Activated CD8-positive, alpha-beta memory T cell treated with anti-CD3 and anti-CD28 coated beads, Interleukin-2, amount 10 ng/mL, durations not matched to agents 7 days and 5 days (primary cell): ENCODE results near the gene ITGA7. TPM values are rescaled to one million over a fixed set of nuclear protein-coding genes. Genes with fewer than 3 reads are reported as not detected.
A peak's percentile ranks its signal among the peaks of the same experiment; 100 is the strongest.

Source experiments
- ATAC-seq: fragments of 150-1000 bp; cut with Tn5 transposase; one replicate; pipeline ENCODE4 v1.10.0; 2021; ENCODE audit warnings: moderate library complexity
- CTCF ChIA-PET: fragments of 350-600 bp; sonication (Branson Sonifier 250); formaldehyde crosslinking; loops from one replicate; lab custom pipeline; 2021; ENCODE audit warnings: antibody characterized with exemption; lab: Charles Lee
- DNase-seq: peaks from one replicate; pipeline ENCODE4 v3.0.0-alpha.2; 2020
- H3K27ac Mint-ChIP-seq: one replicate; pipeline ENCODE4 v1.8.0; 2021; ENCODE audit warnings: mild to moderate bottlenecking, mixed read lengths
- H3K27me3 Mint-ChIP-seq: one replicate; pipeline ENCODE4 v1.8.0; 2021; ENCODE audit warnings: mixed read lengths
- H3K36me3 Mint-ChIP-seq: one replicate; pipeline ENCODE4 v1.8.0; 2021; ENCODE audit warnings: mild to moderate bottlenecking, mixed read lengths
- H3K4me1 Mint-ChIP-seq: one replicate; pipeline ENCODE4 v1.8.0; 2021; ENCODE audit warnings: mixed read lengths
- H3K4me3 Mint-ChIP-seq: one replicate; pipeline ENCODE4 v1.8.0; 2021; ENCODE audit warnings: mild to moderate bottlenecking, moderate library complexity, mixed read lengths
- H3K9me3 Mint-ChIP-seq: one replicate; pipeline ENCODE4 v1.8.0; 2022; ENCODE audit warnings: low read depth, mixed read lengths
- total RNA-seq, 2 experiments: library from RNA; stranded (reverse); gene quantifications; one replicate each; pipeline ENCODE4 v1.2.3, GENCODE V29; 2021

ITGA7 gene
- total RNA-seq, 2 experiments from 2014 or later = 3.7 to 4.4 TPM

DNA sequence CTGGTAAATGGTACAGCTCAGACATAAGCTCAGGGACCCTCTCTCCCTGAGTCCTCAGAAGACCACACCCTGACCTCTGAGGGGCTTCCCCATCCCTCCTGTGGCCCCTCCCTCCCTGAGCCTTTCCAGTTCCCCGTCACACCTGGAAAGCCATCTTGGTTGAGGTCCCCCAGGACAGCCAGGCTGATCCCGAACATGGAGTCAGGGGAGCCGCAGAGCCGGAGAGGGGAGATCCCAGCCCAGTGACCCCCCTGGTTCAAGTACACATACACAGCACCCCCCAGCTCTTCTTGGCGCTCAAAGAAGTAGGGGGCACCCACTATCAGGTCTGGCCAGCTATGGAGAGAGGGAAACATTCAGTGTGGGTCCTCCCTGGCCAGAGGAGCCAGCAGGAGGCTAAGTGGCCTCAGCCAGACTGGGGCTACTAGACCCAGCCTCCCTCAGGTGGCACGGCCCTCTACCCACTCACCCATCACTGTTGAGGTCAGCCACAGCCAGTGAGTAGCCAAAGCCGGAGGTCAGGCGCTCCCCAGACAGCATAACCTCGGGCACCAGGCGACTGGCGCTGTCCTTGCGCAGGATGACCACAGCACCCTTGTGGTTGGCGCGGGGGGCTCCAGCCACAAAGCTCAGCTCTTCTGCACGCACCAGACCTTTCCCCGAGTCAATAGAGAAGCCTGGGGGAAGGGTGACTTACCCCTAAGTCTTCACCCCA, 9.3 kb downstream of the ITGA7 start:
- Mint-ChIP-seq H3K27ac (no peak overlapping the region), H3K27me3 (no peaks in the 10 kb centered on the region), H3K36me3 (no peaks in the 10 kb centered on the region), H3K4me3 (no peak overlapping the region), H3K9me3 (no peaks in the 10 kb centered on the region), H3K4me1 (no peaks in the 10 kb centered on the region)
- DNase-seq (no peak), ATAC-seq (no peak)
- CTCF ChIA-PET = interaction anchor here (1.3 to 1.4 kb wide), 2 partner anchors 52 kb away, joined by 4 to 7 read pairs; no protein-coding TSS in a partner anchor

DNA sequence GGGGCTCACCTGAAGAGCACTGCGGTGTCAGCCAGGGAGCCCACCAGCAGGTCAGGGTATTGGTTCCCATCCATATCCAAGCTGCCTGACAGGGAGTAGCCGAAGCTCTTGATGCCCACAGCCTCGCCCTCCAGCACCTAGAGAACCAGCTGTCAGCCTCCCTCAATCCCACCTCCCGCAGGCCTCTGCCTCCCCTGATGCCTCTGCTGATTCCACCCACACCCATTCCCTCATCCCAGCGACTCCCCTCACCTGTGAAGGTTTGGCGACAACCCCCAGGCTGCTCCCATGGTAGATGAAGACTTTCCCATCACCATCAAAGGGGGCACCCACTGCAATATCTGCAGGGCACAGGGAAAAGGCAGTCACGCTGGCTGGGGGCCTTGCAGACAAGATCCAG, 10.0 kb downstream of the ITGA7 start:
- ATAC-seq (no peak), DNase-seq (no peak)
- Mint-ChIP-seq H3K36me3 (no peaks in the 10 kb centered on the region), H3K27me3 (no peaks in the 10 kb centered on the region), H3K4me1 (no peaks in the 10 kb centered on the region), H3K27ac (no peak overlapping the region), H3K4me3 (no peak overlapping the region), H3K9me3 (no peaks in the 10 kb centered on the region)
- CTCF ChIA-PET = interaction anchor here (1.3 to 1.5 kb wide), 2 partner anchors 8 to 52 kb away, joined by 4 to 6 read pairs; no protein-coding TSS in a partner anchor

DNA sequence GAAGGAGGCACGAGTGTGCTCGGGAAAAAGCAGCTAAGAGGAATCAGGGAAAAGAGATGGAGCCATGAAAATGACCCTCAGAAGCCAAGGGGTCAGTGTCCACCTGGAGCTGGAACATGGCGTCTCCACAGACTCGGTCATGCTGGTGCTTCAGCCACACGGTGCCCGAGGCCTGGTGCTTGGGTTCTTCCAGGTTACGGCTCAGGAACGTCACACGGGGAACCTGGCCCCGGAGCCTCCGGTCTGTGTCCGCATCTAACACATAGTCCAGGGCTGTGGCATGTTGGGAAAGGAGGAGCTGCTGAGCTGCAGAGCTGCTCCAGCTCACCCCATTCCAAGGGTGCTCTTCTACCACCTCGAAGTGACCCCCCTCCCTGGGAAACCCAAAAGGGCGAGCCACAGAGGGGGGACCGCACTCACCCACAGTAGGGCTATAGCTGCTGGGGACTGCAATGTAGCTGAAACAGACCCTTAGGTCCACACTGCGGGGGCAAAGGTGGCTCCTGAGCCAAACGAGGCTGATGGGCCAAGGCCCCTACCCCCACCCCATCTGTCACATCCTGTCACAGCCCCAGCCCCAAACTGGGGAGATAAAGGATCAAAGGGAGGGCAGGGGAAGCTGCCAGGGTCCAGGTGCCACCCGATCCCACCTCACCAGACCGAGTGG, 10.8 kb downstream of the ITGA7 start:
- no peak overlapping the region for H3K4me3 Mint-ChIP-seq
- no peak for ATAC-seq
- no peaks in the 10 kb centered on the region for H3K27me3 Mint-ChIP-seq
- H3K36me3 Mint-ChIP-seq = no peaks in the 10 kb centered on the region
- no peak for DNase-seq
- H3K4me1 Mint-ChIP-seq = no peaks in the 10 kb centered on the region
- CTCF ChIA-PET = interaction anchor here (1.3 to 1.5 kb wide), 2 partner anchors 9 to 51 kb away, joined by 4 to 6 read pairs; no protein-coding TSS in a partner anchor
- no peaks in the 10 kb centered on the region for H3K9me3 Mint-ChIP-seq
- H3K27ac Mint-ChIP-seq = no peak overlapping the region

- Mint-ChIP-seq H3K36me3 (no peaks in the 10 kb centered on the region), H3K27ac (no peak overlapping the region), H3K4me1 (no peaks in the 10 kb centered on the region), H3K27me3 (no peaks in the 10 kb centered on the region), H3K4me3 (no peak overlapping the region), H3K9me3 (no peaks in the 10 kb centered on the region)
- CTCF ChIA-PET = interaction anchor here (1.1 to 1.5 kb wide), 2 partner anchors 10 to 40 kb away, joined by 4 to 6 read pairs; no protein-coding TSS in a partner anchor
- no peak for DNase-seq
- no peak for ATAC-seq
Observed at GRCh38 chr12:55696141-55696540, 11.6 kb downstream of the ITGA7 start.

- Mint-ChIP-seq H3K9me3 (no peaks in the 10 kb centered on the region), H3K27ac (no peak overlapping the region), H3K36me3 (no peaks in the 10 kb centered on the region), H3K4me3 (no peak overlapping the region), H3K27me3 (no peaks in the 10 kb centered on the region), H3K4me1 (no peaks in the 10 kb centered on the region)
- ATAC-seq (no peak), DNase-seq (no peak)
- CTCF ChIA-PET = interaction anchor here (1.1 kb wide), 1 partner anchor 39 kb away, joined by 4 read pairs; no protein-coding TSS in a partner anchor
Observed at GRCh38 chr12:55695349-55695748, 12.4 kb downstream of the ITGA7 start.

GRCh38 chr12:55694651-55695050, 13.1 kb downstream of the ITGA7 start:
- CTCF ChIA-PET = interaction anchor here (1.7 kb wide), 1 partner anchor 38 kb away, joined by 5 read pairs; no protein-coding TSS in a partner anchor
- ATAC-seq = no peak
- no peaks in the 10 kb centered on the region for H3K9me3 Mint-ChIP-seq
- no peak overlapping the region for H3K4me3 Mint-ChIP-seq
- H3K36me3 Mint-ChIP-seq = no peaks in the 10 kb centered on the region
- no peak for DNase-seq
- H3K27me3 Mint-ChIP-seq = no peaks in the 10 kb centered on the region
- H3K27ac Mint-ChIP-seq = no peak overlapping the region
- H3K4me1 Mint-ChIP-seq = no peaks in the 10 kb centered on the region

DNA sequence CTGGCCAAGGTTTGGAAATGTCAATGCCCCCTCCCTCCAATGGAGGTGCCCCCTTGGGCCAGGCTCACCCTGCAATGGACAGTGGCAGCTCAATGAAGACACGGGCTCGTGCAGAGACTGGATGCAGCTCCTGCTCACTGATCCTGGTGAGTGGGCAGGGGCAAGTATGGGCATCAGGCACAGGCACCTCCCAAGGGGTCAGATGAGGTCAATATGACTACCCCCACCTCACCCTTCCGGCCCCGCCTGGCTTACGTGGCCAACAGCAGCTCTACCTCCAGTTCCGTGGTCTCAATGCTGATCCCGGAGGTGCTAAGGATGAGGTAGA, 13.6 kb downstream of the ITGA7 start:
- Mint-ChIP-seq H3K4me3 (no peak overlapping the region), H3K27me3 (no peaks in the 10 kb centered on the region), H3K36me3 (no peaks in the 10 kb centered on the region), H3K27ac (no peak overlapping the region), H3K9me3 (no peaks in the 10 kb centered on the region), H3K4me1 (no peaks in the 10 kb centered on the region)
- ATAC-seq (no peak), DNase-seq (no peak)
- CTCF ChIA-PET = interaction anchor here (1.7 kb wide), 1 partner anchor 38 kb away, joined by 5 read pairs; no protein-coding TSS in a partner anchor

DNA sequence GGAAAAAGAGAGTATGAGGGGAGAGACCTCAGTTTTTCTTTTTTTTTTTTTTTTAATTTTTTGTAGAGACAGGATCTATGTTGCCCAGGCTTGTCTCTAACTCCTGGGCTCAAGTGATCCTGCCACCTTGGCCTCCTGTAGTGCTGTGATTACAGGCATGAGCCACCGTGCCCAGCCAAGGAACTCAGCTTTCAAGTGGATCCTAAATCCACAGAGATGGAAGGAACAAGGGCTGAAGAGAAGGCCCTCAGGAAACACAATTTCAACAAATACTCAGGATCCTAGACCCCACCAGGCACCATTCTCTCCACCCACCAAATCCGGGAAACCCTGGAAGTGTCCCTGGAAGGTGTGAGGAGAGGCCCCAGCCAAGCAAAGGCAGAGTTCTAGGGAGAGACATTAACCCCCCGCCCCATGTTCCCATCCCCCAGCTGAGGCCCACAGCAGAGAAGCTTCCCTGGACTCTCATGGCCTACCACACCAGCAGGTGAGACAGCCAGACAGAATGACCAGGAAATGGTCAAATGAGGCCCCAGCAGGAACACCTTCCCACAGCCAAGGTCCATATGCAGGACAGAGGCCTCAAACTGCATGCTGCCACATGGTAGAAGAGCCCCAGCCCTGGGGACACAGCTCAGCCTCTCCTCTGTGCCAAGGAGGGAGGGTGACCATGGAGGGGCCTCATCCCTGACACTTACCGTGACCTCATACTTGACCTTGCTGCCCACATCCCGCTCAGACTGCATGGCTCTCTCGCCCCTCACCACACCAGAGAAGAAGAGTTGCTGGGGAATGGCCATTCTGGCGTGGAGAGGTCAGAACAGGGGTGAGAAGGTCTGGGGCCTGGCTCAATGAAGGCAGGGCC, 14.1 kb downstream of the ITGA7 start:
- CTCF ChIA-PET = interaction anchor here (1.7 kb wide), 1 partner anchor 37 kb away, joined by 5 read pairs; no protein-coding TSS in a partner anchor
- H3K4me3 Mint-ChIP-seq = no peak overlapping the region
- DNase-seq (no peak), ATAC-seq (no peak)
- H3K27ac Mint-ChIP-seq = no peak overlapping the region
- H3K4me1 Mint-ChIP-seq = no peaks in the 10 kb centered on the region
- H3K9me3 Mint-ChIP-seq = no peaks in the 10 kb centered on the region
- H3K27me3 Mint-ChIP-seq = no peaks in the 10 kb centered on the region
- H3K36me3 Mint-ChIP-seq = no peaks in the 10 kb centered on the region

DNA sequence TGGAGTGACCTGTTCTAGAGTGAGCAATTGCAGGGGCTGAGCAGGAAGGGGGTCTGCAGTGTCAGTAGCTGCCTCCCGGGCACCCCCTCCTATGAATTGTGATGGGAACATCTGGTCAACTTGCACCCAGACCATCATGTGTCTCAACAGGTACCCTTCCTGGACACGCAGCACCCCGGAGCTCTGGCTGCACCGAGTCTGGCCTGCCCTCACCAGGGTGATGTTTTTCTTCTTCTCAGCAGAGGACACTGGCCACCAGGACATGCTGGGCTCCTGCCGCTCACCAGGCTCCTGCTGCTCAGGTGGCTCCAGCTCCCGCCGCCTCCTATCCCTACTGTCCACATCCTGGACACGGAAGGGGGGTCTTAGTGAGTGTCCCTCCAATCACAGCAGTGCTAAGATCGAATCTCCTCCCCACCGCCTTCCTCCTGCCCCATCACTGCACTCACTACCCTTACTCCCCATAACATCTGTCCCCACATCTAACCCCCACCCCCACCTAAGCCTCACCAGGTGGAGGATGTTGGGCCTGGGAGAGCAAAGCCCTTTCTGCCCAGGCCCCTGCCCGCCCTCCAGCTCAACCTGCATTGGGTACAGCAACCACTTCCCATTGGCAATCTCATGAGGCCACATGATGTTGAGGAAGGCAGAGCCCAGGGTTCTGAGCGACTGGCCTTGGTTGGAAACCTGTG, 14.9 kb downstream of the ITGA7 start:
- CTCF ChIA-PET = interaction anchor here (1.7 kb wide), 1 partner anchor 36 kb away, joined by 5 read pairs; no protein-coding TSS in a partner anchor
- Mint-ChIP-seq H3K4me1 (peaks cover 2% of the 10 kb centered on the region), H3K9me3 (no peaks in the 10 kb centered on the region), H3K27ac (no peak overlapping the region), H3K4me3 (no peak overlapping the region), H3K27me3 (no peaks in the 10 kb centered on the region), H3K36me3 (no peaks in the 10 kb centered on the region)
- DNase-seq (no peak), ATAC-seq (peak; percentile 33)

GRCh38 chr12:55688716-55689655, 18.7 kb downstream of the ITGA7 start:
- H3K27ac Mint-ChIP-seq = no peak overlapping the region
- CTCF ChIA-PET = interaction anchor here (1.0 kb wide), 1 partner anchor 36 kb away, joined by 3 read pairs; no protein-coding TSS in a partner anchor

DNA sequence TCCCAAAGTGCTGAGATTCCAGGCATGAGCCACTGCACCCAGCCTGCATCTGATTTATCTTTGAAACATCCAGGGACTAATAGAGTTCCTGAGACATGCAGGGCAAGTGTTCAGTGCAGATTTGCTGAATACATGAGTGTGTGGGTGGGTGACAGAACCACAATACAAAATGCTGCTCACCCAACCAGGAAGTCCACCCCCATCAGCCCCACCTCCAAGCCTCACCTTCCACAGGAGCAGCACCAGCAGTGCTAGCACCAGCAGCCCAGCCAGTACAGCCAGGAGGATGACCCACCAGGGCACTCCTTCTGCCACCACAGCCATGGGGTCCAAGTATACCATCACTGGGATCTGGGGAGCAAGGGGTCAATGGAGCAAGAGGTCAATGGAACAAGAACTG, 20.0 kb downstream of the ITGA7 start:
- CTCF ChIA-PET = no interaction called here

More at GRCh38 chr12:55688716-55689655, 18.7 kb downstream of the ITGA7 start:
- Mint-ChIP-seq H3K36me3 (no peaks in the 10 kb centered on the region), H3K27me3 (peaks cover 4% of the 10 kb centered on the region), H3K4me3 (no peak overlapping the region), H3K4me1 (peaks cover 8% of the 10 kb centered on the region), H3K9me3 (no peaks in the 10 kb centered on the region)
- ATAC-seq (no peak), DNase-seq (no peak)

More for the DNA sequence above, 20.0 kb downstream of the ITGA7 start:
- no peak for ATAC-seq
- DNase-seq = no peak
- no peak overlapping the region for H3K27ac Mint-ChIP-seq
- no peak overlapping the region for H3K4me3 Mint-ChIP-seq
- peaks cover 8% of the 10 kb centered on the region for H3K4me1 Mint-ChIP-seq
- no peaks in the 10 kb centered on the region for H3K9me3 Mint-ChIP-seq
- H3K27me3 Mint-ChIP-seq = peaks cover 10% of the 10 kb centered on the region
- H3K36me3 Mint-ChIP-seq = no peaks in the 10 kb centered on the region
